C4-2B (cell line): ENCODE measurements around the gene ZPR1.

Experiments used
- CTCF ChIP-seq: fragments of 450-650 bp; conservative IDR thresholded peaks from 2 replicates; pipeline ENCODE4 v1.5.1; 2017; ENCODE audit warnings: mild to moderate bottlenecking
- ZFX ChIP-seq: fragments of 450-650 bp; IDR thresholded peaks from 2 replicates; pipeline ENCODE4 v1.6.1; 2017

GRCh38 chr11:116786326-116786725, 1.5 kb downstream of the ZPR1 start:
- TF ChIP-seq CTCF = no peak
- TF ChIP-seq ZFX = no peak
